Measurements from ENCODE around the gene PACRG.

The PACRG gene

GRCh38 chr6:162684052-162684451 is 43.7 kb upstream of the PACRG start:
- TF ChIP-seq CTCF (IDR thresholded peaks at IDR 0.05; ENCODE audit: control insufficient read depth, insufficient read depth, low read depth, low read length, missing control alignments): no peak
- DNase-seq (ENCODE audit: low read depth): no peak
- no peak overlapping the region for H3K4me3 ChIP-seq (ENCODE audit: control insufficient read depth, low read depth, low read length)

GRCh38 chr6:162684961-162685360 is 42.8 kb upstream of the PACRG start:
- TF ChIP-seq CTCF (IDR thresholded peaks at IDR 0.05; ENCODE audit: control insufficient read depth, insufficient read depth, low read depth, low read length, missing control alignments): no peak
- H3K4me3 ChIP-seq (ENCODE audit: control insufficient read depth, low read depth, low read length): no peak overlapping the region
- DNase-seq (ENCODE audit: low read depth): no peak

- H3K4me3 ChIP-seq (ENCODE audit: control insufficient read depth, low read depth, low read length): no peak overlapping the region
- DNase-seq (ENCODE audit: low read depth): no peak
- TF ChIP-seq CTCF (IDR thresholded peaks at IDR 0.05; ENCODE audit: control insufficient read depth, insufficient read depth, low read depth, low read length, missing control alignments): no peak
These were observed 42.2 kb upstream of the PACRG start for GRCh38 chr6:162685586-162685985.

GRCh38 chr6:162688751-162689345 is 38.9 kb upstream of the PACRG start:
- no peak overlapping the region for H3K4me3 ChIP-seq (ENCODE audit: control insufficient read depth, low read depth, low read length)
- no peak for TF ChIP-seq CTCF (IDR thresholded peaks at IDR 0.05; ENCODE audit: control insufficient read depth, insufficient read depth, low read depth, low read length, missing control alignments)

GRCh38 chr6:162690158-162690557 is 37.6 kb upstream of the PACRG start:
- no peak overlapping the region for H3K4me3 ChIP-seq (ENCODE audit: control insufficient read depth, low read depth, low read length)
- DNase-seq (ENCODE audit: low read depth): no peak
- no peak for TF ChIP-seq CTCF (IDR thresholded peaks at IDR 0.05; ENCODE audit: control insufficient read depth, insufficient read depth, low read depth, low read length, missing control alignments)

More at GRCh38 chr6:162688751-162689345, 38.9 kb upstream of the PACRG start:
- DNase-seq (ENCODE audit: low read depth): no peak

GRCh38 chr6:162697872-162698403 is 29.8 kb upstream of the PACRG start:
- H3K4me3 ChIP-seq (ENCODE audit: control insufficient read depth, low read depth, low read length): no peak overlapping the region
- no peak for TF ChIP-seq CTCF (IDR thresholded peaks at IDR 0.05; ENCODE audit: control insufficient read depth, insufficient read depth, low read depth, low read length, missing control alignments)
- DNase-seq (ENCODE audit: low read depth): no peak
